K562 (cell line): Measurements from ENCODE around the gene FBRS. TPM values are rescaled to one million over a fixed set of nuclear protein-coding genes. Genes with fewer than 3 reads are reported as not detected.

ENCODE experiments used
- CREBBP ChIP-seq: IDR thresholded peaks from one replicate; pipeline ENCODE4 v1.6.1; 2012; ENCODE audit warnings: low read depth, mild to moderate bottlenecking, control low read depth, inconsistent platforms, low read length
- DACH1 ChIP-seq: fragments of 450-650 bp; IDR thresholded peaks from 2 replicates; pipeline ENCODE4 v1.6.1; 2018; ENCODE audit not compliant: partially characterized antibody
- HDAC1 ChIP-seq, 2 experiments: fragments of 450-650 bp; IDR thresholded peaks; 2 replicates each; pipeline ENCODE4 v1.6.1; 2016 to 2017; ENCODE audit warnings: inconsistent platforms in 1 of 2, mild to moderate bottlenecking in 1 of 2, moderate library complexity in 1 of 2
- PCBP1 ChIP-seq: fragments of 200-400 bp; formaldehyde crosslinking; IDR thresholded peaks from 2 replicates; pipeline ENCODE4 v1.6.1; 2018; ENCODE audit warnings: mild to moderate bottlenecking, low read depth, low read length; ENCODE audit not compliant: poor library complexity, severe bottlenecking
- POLR2AphosphoS5 ChIP-seq: IDR thresholded peaks from 2 replicates; pipeline ENCODE4 v1.6.1; 2011; ENCODE audit warnings: mild to moderate bottlenecking, low read depth, low read length, moderate library complexity; ENCODE audit not compliant: control insufficient read depth, insufficient read depth
- RERE ChIP-seq: sonication (generic); formaldehyde crosslinking; IDR thresholded peaks from 2 replicates; pipeline ENCODE4 v1.8.0; 2023; ENCODE audit warnings: missing genetic modification reagents, mild to moderate bottlenecking, borderline replicate concordance
- RFX1 ChIP-seq: fragments of 450-650 bp; IDR thresholded peaks from 2 replicates; pipeline ENCODE4 v1.6.1; 2016; ENCODE audit warnings: mild to moderate bottlenecking, moderate library complexity
- SFPQ ChIP-seq: fragments of 200-400 bp; formaldehyde crosslinking; IDR thresholded peaks from 2 replicates; pipeline ENCODE4 v1.6.1; 2017; ENCODE audit warnings: mild to moderate bottlenecking, low read depth, low read length, moderate library complexity
- SIX5 ChIP-seq, 2 experiments: IDR thresholded peaks; 2 replicates each; pipeline ENCODE4 v1.6.1; 2011; ENCODE audit warnings: low read length in 2 of 2, borderline replicate concordance in 1 of 2, low read depth in 1 of 2, mild to moderate bottlenecking in 1 of 2, moderate library complexity in 1 of 2; ENCODE audit not compliant: insufficient read depth in 1 of 2
- SNRNP70 ChIP-seq: fragments of 200-400 bp; formaldehyde crosslinking; optimal IDR thresholded peaks from 2 replicates; pipeline ENCODE3; 2017; ENCODE audit warnings: low read depth, low read length
- ZBTB11 ChIP-seq, 3 experiments: fragments of 200-800 bp in 1 of 3; fragments of 250-450 bp in 1 of 3; fragments of 450-650 bp in 1 of 3; sonication (Bioruptor Pico) in 1 of 3; sonication (Bioruptor generic) in 1 of 3; formaldehyde crosslinking in 1 of 3; IDR thresholded peaks; 2 replicates each; pipeline versions ENCODE4 v1.6.1 to v1.8.0; 2016 to 2022; ENCODE audit warnings: mild to moderate bottlenecking in 2 of 3, missing genetic modification characterization in 2 of 3, missing compliant biosample characterization in 1 of 3, moderate library complexity in 1 of 3
- ZNF121 ChIP-seq: sonication (generic); formaldehyde crosslinking; conservative IDR thresholded peaks from 2 replicates; pipeline ENCODE4 v1.8.0; 2022; ENCODE audit warnings: missing genetic modification reagents
- ZNF561 ChIP-seq: fragments of 450-650 bp; formaldehyde crosslinking; conservative IDR thresholded peaks from 2 replicates; pipeline ENCODE4 v1.4.0; 2020; ENCODE audit warnings: mild to moderate bottlenecking, moderate library complexity
- ZNF584 ChIP-seq: fragments of 200-800 bp; sonication (Bioruptor generic); IDR thresholded peaks from 2 replicates; pipeline ENCODE4 v1.6.1; 2016; ENCODE audit warnings: low read depth, mild to moderate bottlenecking, missing genetic modification characterization, missing compliant biosample characterization
- polyA plus RNA-seq, 8 experiments: library from polyadenylated mRNA; depleted of rRNA in 4 of 8; stranded (reverse) in 5 of 8; unstranded in 3 of 8; fragments of >200 nt; fragmentation: Nextera tagmentation in 2 of 8; fragmentation: Illumina TruSeq in 1 of 8; extraction: Ambion mirVana in 2 of 8; extraction: Trizol in 1 of 8; gene quantifications; 2 replicates each; pipeline versions ENCODE4 v1.2.1 to v1.2.3, GENCODE V29; 2011 to 2014; ENCODE audit warnings: inconsistent platforms in 1 of 8, missing spikeins in 1 of 8
- total RNA-seq, 7 experiments: library from RNA; depleted of rRNA in 6 of 7; stranded (reverse); fragments of >200 nt in 6 of 7; fragmentation: Illumina TruSeq in 2 of 7; extraction: Trizol in 2 of 7; gene quantifications; 2 replicates each; pipeline versions ENCODE4 v1.2.1 to v1.2.3, GENCODE V29; 2011 to 2021; ENCODE audit warnings: low replicate concordance in 1 of 7

Gene FBRS
- total and polyA plus RNA-seq, 9 of the 15 experiments (the other 6 are each of a cell fraction or from before 2014, with no cell fraction given), result 0.32 to 59.5 (median 13.1) TPM

GRCh38 chr16:30650369-30651123 is 7.7 kb upstream of the FBRS start, which contains the start of gene PRR14 (continued):
- TF ChIP-seq RERE (CRISPR knock-in tag), result no peak
- TF ChIP-seq CREBBP, result no peak
- no peak for TF ChIP-seq PCBP1
- no peak for TF ChIP-seq SFPQ
- TF ChIP-seq ZNF561 (CRISPR knock-in tag), result no peak
- TF ChIP-seq HDAC1 (IDR thresholded peaks at IDR 0.05), result 0 out of 4 replicates have a peak, but pooled peaks of 1 of the 2 experiments have one; percentile 58
- no peak for TF ChIP-seq RFX1
- no peak for TF ChIP-seq ZNF121 (CRISPR knock-in tag)
- no peak for TF ChIP-seq POLR2AphosphoS5
- TF ChIP-seq SIX5 (IDR thresholded peaks at IDR 0.05; ENCODE audit: borderline replicate concordance in 1 of 2, insufficient read depth in 1 of 2, low read depth in 1 of 2, low read length in 2 of 2), result peak; percentile 89 to 91
- no peak for TF ChIP-seq DACH1
- TF ChIP-seq SNRNP70, result no peak
- TF ChIP-seq ZNF584, result peak; percentile 86; the same call in 1 of the 2 replicates
- TF ChIP-seq ZBTB11 (CRISPR knock-in tag; IDR thresholded peaks at IDR 0.05), result peak in 1 of 3 experiments; percentile 83; a peak in 2 of 6 replicates
